ENCODE data around the gene GCSH.

GCSH gene

DNA sequence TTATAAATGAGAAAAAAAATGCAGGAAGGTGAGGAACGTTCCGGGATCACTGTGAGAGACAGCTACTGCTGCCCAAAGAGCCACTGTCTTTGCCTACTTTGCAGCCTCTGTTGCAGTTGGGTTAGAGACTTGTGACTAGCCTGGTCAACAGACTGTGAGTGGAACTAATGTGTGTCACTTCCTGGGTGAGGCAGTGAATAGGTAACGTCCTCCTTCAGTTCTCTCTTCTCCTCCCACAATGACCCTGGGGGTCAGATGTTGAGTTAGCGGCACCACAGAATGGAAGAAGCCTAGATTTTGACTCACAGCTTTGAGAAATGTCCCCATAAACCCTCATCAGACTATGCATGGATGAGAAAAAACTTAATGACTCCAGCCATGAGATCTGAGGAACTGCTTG is 24.4 kb downstream of the GCSH start:
- no peaks in the 10 kb centered on the region for H3K9me3 ChIP-seq (ENCODE audit: insufficient read depth, low read length)
- H3K79me2 ChIP-seq (ENCODE audit: insufficient read depth, low read length): no peaks in the 10 kb centered on the region
- H3K36me3 ChIP-seq (ENCODE audit: low read length): no peaks in the 10 kb centered on the region
- H3K4me3 ChIP-seq (ENCODE audit: insufficient read depth, low read length, poor library complexity, severe bottlenecking): no peak overlapping the region
- no peak overlapping the region for H2AFZ ChIP-seq (ENCODE audit: low read depth, low read length, severe bottlenecking)
- no peaks in the 10 kb centered on the region for H3K9me2 ChIP-seq (replicated peaks; ENCODE audit: insufficient read depth, low read length)
- no peaks in the 10 kb centered on the region for H4K20me1 ChIP-seq (ENCODE audit: low read depth, low read length)
- no peak overlapping the region for H3K27ac ChIP-seq (ENCODE audit: low read depth, low read length)
- no peaks in the 10 kb centered on the region for H3F3A ChIP-seq (ENCODE audit: insufficient read depth)
- no peaks in the 10 kb centered on the region for H3K27me3 ChIP-seq (ENCODE audit: low read length)
- H3K9ac ChIP-seq (ENCODE audit: low read length): no peak overlapping the region
- no peak overlapping the region for H3K4me2 ChIP-seq (ENCODE audit: low read depth, low read length, poor library complexity, severe bottlenecking)
- TF ChIP-seq, protein P1, sequence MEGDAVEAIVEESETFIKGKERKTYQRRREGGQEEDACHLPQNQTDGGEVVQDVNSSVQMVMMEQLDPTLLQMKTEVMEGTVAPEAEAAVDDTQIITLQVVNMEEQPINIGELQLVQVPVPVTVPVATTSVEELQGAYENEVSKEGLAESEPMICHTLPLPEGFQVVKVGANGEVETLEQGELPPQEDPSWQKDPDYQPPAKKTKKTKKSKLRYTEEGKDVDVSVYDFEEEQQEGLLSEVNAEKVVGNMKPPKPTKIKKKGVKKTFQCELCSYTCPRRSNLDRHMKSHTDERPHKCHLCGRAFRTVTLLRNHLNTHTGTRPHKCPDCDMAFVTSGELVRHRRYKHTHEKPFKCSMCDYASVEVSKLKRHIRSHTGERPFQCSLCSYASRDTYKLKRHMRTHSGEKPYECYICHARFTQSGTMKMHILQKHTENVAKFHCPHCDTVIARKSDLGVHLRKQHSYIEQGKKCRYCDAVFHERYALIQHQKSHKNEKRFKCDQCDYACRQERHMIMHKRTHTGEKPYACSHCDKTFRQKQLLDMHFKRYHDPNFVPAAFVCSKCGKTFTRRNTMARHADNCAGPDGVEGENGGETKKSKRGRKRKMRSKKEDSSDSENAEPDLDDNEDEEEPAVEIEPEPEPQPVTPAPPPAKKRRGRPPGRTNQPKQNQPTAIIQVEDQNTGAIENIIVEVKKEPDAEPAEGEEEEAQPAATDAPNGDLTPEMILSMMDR (IDR thresholded peaks at IDR 0.05; ENCODE audit: insufficient read depth, low read length, poor library complexity, severe bottlenecking): no peak
- no peak for TF ChIP-seq EZH2phosphoT487 (conservative IDR thresholded peaks at IDR 0.05; ENCODE audit: low read length)

GRCh38 chr16:81070979-81071378 is 25.2 kb downstream of the GCSH start:
- H2AFZ ChIP-seq (ENCODE audit: low read depth, low read length, severe bottlenecking): no peak overlapping the region
- no peaks in the 10 kb centered on the region for H3F3A ChIP-seq (ENCODE audit: insufficient read depth)
- H3K4me3 ChIP-seq (ENCODE audit: insufficient read depth, low read length, poor library complexity, severe bottlenecking): no peak overlapping the region
- TF ChIP-seq, protein P1 (IDR thresholded peaks at IDR 0.05; ENCODE audit: insufficient read depth, low read length, poor library complexity, severe bottlenecking): no peak
- TF ChIP-seq EZH2phosphoT487 (conservative IDR thresholded peaks at IDR 0.05; ENCODE audit: low read length): no peak
- no peaks in the 10 kb centered on the region for H3K79me2 ChIP-seq (ENCODE audit: insufficient read depth, low read length)
- no peaks in the 10 kb centered on the region for H3K27me3 ChIP-seq (ENCODE audit: low read length)
- H3K36me3 ChIP-seq (ENCODE audit: low read length): no peaks in the 10 kb centered on the region
- H3K9ac ChIP-seq (ENCODE audit: low read length): no peak overlapping the region
- no peaks in the 10 kb centered on the region for H4K20me1 ChIP-seq (ENCODE audit: low read depth, low read length)
- H3K9me2 ChIP-seq (replicated peaks; ENCODE audit: insufficient read depth, low read length): no peaks in the 10 kb centered on the region
- H3K9me3 ChIP-seq (ENCODE audit: insufficient read depth, low read length): no peaks in the 10 kb centered on the region
- H3K27ac ChIP-seq (ENCODE audit: low read depth, low read length): no peak overlapping the region
- no peak overlapping the region for H3K4me2 ChIP-seq (ENCODE audit: low read depth, low read length, poor library complexity, severe bottlenecking)

DNA sequence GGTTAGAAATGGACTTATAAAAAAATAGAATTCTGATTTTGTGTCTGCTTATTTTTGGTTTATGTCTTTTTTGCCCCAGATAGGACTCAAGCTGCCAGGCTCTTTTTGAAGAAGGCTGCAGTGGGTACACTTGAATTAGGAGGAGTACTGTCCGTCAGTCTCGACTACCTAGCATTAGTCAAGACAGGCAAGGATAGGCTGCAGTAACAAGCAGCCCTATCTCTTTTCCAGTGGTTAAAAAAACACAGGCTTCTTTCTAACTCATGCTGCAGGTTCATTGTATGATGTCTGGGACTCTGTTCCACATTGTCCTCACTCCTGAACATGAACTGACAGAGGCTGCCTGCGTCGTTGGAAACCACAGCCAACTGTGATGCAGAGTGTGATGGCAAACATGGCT is 27.1 kb downstream of the GCSH start:
- TF ChIP-seq, protein P1 (IDR thresholded peaks at IDR 0.05; ENCODE audit: insufficient read depth, low read length, poor library complexity, severe bottlenecking): no peak
- TF ChIP-seq EZH2phosphoT487 (conservative IDR thresholded peaks at IDR 0.05; ENCODE audit: low read length): no peak

More for the DNA sequence above, 27.1 kb downstream of the GCSH start:
- Histone ChIP-seq H3K9ac (ENCODE audit: low read length) (no peak overlapping the region), H3K4me3 (ENCODE audit: insufficient read depth, low read length, poor library complexity, severe bottlenecking) (no peak overlapping the region), H3K4me2 (ENCODE audit: low read depth, low read length, poor library complexity, severe bottlenecking) (no peak overlapping the region), H3K27ac (ENCODE audit: low read depth, low read length) (no peak overlapping the region), H3K9me2 (replicated peaks; ENCODE audit: insufficient read depth, low read length) (no peaks in the 10 kb centered on the region), H3K27me3 (ENCODE audit: low read length) (no peaks in the 10 kb centered on the region), H3F3A (ENCODE audit: insufficient read depth) (no peaks in the 10 kb centered on the region), H3K36me3 (ENCODE audit: low read length) (no peaks in the 10 kb centered on the region), H4K20me1 (ENCODE audit: low read depth, low read length) (no peaks in the 10 kb centered on the region), H2AFZ (ENCODE audit: low read depth, low read length, severe bottlenecking) (no peak overlapping the region), H3K79me2 (ENCODE audit: insufficient read depth, low read length) (no peaks in the 10 kb centered on the region), H3K9me3 (ENCODE audit: insufficient read depth, low read length) (no peaks in the 10 kb centered on the region)

Data from SU-DHL-6 (cell line).